Inferior parietal cortex (tissue), 1 donor: ENCODE results near the gene LDOC1.
"Not testable (repeated sequence)": the region's sequence is repeated elsewhere in the genome, so short reads cannot be mapped to it uniquely, and the experiment has no call there.

Experiments
- DNase-seq: peaks from one replicate; pipeline ENCODE4 v3.0.0-alpha.2; 2016; ENCODE audit errors: extremely low spot score

Gene LDOC1

DNA sequence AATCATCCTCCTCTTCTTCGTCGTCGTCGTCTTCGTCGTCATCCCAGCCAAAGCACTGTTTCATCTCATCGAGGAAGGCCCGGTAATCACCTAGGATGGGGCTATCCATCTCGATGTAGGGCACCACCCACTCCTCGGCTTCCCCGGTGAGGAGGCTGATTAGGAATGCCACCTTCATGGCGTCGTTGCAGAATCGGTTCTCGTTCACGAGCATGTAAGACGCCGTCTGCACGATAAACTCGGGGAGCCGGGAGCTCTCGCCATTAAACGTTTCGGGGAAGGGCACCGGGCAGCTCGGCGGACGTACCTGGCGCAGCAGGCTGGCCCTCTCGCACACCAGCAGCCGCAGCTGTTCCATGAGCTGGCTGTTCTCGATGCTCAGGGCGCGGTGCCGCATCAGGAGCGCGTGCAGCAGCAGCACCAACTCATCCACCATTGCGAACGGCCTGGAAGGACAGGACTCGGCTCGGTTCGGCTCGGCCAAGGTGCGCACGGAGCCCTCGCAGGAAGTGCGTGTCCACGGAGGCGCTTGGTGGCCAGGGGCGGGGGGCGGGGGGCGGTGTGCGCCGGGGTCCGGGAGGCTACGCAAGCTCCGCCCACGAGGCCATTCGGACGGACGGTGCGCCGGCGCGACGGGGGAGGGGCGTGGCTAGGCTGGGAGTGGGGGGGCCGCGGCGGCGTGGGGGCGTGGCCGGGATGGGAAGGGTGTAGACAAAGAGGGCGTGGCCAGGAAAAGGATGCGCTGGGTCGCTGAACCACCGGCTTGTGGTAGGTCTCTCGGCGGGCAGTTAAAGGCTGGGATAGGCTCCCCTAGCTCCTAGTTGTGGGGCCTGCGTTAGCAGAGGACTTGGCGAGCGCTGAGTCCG is at the start of gene LDOC1:
TSS of gene LDOC1 (minus strand) at position 544 of the 866 bp plus-strand sequence. CDS start at position 436, 108 bp downstream.
- DNase-seq, result peak; percentile 47

DNA sequence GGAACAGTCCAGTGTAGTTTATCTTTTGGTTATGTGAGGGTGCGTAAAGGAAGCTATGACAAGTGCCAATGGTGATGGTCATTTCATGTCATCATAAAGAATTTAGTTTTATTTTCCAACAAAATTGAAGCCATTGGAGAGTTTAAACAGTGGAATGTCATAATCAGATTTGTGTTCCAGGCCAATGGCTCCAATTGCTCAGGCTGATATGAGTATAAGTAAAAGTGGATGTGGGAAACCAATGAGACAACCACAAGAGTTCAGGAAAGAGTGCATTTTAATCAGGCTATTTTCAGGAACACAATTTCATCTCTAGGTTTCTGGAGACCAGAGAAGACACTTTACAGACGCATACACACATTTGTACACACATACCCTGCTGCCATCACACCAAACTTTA is 44.7 kb upstream of the LDOC1 start:
- no peak for DNase-seq

DNA sequence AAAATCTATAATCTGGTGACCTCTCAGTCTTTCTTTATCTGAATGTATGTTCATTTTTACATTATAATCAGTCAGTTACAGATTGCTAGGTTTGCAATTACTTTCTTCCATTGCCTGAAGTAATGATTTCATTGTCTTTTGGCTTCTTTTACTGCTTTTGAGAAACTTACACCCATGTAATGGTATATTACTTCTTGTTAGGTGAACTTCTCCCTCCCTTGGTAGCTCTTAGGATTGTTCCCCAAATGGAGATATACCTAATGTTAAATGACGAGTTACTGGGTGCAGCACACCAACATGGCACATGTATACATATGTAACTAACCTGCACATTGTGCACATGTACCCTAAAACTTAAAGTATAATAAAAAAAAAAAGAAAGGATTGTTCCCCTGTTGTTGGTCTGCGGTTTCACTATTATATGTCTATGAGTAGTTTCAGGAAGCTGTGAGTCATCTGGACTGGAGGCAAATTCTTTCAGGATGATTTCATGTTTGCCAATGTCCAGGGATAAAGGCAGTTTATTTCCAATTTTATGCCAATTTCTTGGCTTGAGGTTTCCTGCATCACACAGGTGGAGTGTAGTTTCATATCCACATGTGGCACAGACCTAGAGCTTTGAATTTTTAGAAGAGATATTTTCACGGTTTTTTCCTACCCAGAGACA is 43.5 kb upstream of the LDOC1 start:
- DNase-seq, result no peak

DNA sequence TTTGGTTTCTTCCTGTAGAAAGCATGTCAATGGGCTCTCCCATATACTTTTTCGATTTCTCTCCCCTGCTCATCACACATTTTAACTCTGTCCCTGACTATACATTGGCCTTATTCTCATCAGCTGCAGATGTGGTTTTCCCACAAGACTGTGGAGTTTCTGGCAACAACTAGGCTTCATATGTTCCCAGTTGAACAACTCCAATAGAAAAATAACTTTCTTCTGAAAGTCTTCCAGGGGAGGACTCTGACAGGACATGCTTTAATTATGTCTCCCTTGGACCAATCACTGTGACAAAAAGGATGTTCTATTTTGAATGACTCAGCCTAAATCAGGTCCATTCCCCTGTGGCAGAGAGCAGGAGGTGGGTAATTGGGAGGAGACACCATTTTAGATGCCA is 37.3 kb upstream of the LDOC1 start:
- DNase-seq, result no peak

DNA sequence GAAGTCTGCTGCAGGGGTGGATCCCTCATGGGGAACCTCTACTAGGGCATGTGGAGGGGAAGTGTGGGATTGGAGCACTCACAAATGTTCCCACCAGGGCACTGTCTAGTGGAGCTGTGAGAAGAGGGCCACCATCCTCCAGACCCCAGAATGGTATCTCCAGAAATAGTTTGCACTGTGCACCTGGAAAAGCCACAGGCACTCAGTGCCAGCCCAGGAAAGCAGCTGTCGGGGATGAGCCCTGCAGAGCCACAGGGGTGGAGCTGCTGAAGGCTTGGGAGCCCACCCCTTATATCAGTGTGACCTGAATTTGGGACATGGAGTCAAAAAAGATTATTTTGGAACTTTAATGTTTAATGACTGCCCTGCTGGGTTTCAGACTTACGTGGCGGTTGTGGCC is 25.0 kb upstream of the LDOC1 start:
- DNase-seq, result no peak

DNA sequence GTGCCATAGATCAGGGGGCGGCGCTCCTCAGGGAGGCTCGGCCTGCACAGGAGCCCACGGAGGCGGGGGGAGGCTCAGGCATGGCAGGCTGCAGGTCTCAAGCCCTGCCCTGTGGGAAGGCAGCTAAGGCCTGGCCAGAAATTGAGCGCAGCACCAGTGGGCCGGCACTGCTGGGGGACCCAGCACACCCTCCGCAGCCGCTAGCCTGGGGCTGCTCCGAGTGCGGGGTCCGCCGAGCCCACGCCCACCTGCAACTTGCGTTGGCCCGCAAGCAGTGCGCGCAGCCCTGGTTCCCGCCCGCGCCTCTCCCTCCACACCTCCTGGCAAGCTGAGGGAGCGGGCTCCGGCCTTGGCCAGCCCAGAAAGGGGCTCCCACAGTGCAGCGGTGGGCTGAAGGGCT is 11.6 kb upstream of the LDOC1 start:
- DNase-seq, result not testable (repeated sequence)

DNA sequence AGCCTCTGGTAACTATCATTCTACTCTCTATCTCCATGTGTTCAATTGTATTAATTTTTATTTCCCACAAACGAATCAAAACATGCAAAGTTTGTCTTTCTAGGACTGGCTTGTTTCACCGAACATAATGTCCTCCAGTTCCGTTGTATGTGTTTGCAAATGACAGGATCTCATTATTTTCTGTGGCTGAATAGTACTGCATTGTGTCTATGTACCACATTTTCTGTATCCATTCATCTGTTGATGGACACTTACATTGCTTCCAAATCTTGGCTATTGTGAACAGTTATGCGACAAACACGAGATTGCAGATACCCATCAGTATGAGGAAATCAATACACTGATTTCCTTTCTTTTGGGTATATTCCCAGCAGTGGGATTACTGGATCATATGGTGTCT is 8.4 kb upstream of the LDOC1 start:
- DNase-seq, result no peak

DNA sequence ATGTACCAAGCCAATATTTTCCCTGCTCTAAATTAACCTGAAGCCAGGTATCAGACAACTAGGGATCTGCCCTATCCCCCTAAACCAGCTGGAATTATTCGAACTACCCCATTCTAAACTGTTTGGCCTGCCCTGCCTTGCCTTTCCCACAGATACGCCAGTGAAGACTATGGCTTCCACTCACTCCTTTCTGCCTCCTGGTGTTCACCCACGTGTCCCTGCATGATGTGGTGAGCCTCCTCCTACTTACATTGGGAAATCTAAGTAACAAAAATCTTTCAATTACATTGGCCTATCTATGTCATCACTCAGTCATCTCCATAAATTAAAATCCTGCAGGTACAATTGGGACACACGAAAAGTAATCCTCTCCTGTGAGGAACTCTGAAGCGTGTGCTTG is 6.1 kb upstream of the LDOC1 start:
- no peak for DNase-seq

DNA sequence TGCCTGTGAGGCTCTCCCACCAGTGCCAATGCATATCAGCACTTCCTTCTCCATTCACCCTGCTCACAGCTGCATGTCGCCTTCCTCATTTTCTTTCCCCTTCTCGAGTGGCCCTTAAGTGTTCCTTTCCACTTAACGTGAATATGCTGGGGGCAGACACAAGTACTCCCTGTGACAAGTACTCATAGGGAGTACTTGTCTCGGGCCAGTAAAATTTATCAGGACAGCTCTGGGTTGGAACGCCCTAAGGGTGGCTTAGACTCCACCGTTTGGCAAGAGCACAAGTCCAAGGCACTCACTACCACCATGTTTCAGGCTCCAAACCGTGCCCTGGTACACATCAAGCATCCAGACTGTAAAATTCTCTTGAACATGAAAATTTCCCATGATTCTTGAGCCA is 3.9 kb upstream of the LDOC1 start:
- DNase-seq, result no peak

DNA sequence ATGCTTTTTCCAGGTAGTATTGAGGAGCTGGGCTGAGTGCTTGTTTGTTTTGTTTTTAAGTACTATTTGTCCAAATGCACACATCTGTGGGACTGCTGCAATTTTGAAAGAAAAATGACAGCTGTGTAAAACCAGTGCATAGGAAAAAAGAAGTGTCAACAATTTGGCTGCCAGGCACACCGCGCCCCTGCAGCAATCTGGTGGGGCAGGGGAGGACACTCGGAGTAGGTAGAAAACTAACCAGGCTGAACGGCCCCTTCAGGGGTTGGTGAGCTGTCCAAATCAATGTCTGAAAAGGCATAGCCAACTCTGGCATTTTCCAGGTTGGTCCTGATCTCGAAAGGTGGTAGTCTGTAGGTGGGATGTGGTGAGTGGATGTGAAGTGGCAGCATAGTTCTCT is 1.1 kb downstream of the LDOC1 start:
- no peak for DNase-seq

DNA sequence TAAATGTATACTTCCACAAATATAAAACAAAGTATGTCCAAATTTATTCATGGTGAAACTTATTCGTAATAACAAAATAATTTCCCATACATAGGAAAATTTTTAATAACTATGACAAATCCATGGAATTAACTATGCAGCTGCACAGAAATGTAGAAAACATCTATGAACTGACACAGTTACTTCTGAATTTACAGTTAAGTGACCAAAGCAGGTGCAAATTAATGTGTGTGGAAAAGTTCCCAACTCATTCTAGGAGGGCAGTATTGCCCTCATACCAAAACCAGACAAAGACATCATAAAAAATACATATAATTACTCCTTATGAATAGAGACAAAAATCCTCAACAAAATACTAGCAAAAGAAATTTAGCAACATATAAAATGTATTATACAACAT is 12.5 kb downstream of the LDOC1 start:
- no peak for DNase-seq

DNA sequence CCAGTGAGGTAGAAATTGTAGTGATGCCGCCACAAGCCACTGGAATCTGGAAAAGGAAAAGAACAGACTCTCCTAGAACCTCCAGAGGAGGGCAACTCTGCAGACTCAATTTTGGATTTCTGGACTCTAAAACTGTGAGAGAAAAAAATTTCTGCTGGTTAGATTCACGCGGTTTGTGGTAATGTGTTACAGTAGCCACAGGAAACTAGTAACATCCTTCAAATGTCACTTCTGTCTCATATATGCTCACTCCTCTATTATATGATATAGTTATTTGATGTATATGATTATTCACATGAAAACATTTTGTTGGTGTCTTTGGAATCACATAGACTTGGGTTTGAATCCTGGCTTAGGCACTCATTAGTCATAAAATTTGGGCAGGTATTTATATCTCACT is 18.8 kb downstream of the LDOC1 start:
- DNase-seq, result no peak

DNA sequence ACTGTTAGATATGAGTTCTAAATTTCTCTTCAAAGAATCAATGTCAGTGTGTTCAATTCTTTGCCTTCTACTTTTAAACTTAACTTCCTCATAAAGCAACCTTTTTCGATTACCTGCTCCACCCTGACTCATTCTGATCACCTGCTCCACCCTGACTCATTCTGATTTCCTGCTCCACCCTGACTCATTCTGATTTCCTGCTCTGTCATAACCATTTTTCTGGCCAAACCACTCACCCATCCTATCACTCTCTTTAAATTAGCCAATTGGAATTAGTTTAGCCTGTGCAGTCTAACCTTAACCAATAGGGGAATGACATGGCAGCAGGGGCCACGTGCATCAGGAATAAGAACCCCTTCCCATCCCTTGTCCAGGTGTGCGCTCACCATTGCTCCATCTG is 21.7 kb downstream of the LDOC1 start:
- not testable (repeated sequence) for DNase-seq

DNA sequence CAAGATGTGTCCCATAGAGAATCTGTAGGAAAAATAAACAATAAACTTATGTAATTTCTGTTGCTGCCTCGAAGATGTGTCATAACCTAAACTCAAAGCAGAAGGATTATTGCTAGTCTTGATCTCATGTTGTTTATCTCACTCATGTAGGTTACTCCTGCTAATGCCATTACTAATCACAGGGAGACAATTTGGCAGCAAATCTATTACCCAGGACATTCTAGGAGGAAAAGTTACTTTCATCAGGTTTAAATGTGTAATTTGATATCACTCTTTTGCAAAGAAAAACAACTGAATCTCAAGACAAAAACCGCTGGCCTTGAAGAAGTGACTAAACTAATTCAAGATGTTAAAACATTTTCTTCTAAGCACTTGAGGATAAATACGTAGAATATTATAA is 34.0 kb downstream of the LDOC1 start:
- DNase-seq, result no peak

DNA sequence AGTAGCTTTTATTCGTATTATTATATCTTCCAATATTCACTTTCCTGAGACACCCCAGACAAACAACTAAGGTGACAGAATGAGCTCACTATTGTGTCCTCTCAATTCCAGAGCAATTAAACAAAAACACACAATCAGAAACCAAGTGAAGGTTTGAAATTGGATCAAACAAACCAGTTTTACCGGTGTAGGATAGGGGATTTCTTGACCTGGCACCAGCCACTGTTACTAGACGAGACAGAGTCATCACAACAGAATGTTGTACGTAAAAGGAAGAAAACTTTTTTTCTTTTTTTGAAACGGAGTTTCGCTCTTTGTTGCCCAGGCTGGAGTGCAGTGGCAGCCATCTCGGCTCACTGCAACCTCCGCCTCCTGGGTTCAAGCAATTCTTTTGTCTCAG is 43.7 kb downstream of the LDOC1 start:
- no peak for DNase-seq

DNA sequence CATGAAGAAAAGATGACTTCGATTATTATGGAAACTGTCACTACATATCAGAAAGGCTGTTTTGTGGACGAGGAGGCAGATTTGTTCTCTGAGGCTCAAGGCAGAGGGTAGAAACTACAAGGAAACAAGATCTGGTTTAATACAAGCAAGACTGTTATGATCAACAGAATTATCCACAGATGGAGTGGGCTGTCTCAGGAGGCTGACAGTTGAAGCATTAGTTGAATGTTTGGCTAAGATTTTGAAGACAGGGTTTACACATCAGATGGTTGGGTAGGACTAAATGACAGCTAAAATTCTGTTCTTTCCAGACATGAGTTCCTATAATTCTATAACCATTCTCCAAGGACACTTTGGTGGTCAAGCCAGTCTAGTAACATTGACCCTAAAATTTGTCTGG is 49.8 kb downstream of the LDOC1 start:
- no peak for DNase-seq
